ENCODE results near the gene RNF151.
"Not testable (repeated sequence)": the region's sequence is repeated elsewhere in the genome, so short reads cannot be mapped to it uniquely, and the experiment has no call there.

The RNF151 gene

DNA sequence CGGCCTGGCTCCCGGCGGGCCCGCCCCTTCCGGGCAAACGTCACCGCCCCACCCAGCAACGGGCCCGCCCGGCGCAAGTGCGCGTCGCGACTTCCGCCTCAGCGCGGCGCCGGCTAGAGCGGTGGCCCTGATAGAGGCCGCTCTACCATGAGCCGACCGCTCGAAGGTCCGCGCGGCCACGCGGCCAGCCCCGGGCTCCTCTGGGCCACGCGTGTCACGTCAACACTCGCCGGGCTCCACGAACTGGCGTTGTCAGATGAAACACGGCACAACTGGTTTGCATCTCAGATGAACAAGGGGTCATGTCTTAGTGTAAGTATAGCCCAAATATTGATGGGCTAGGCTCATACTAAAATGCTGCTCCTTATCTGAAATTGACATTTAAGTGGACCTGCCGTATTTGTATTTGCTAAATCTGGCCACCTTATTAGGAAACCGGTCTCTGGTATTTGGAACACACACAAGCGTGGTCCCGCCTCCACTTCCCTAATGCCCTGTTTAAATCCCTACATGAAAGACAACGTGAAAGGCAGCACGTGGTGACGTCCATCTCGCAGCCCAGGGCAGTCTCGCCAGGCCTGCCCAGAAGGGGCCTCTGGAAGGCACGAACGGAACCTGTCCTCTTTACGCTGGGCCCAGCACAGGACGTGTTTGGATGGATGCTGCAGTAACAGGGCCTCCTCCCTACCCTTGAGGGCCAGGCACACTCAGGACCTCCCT is 43.3 kb downstream of the RNF151 start, which contains the start of gene ZNF598:
Gene ZNF598 (minus strand): TSS at position 31 of the 720 bp plus-strand sequence.
- DNase-seq: peak; percentile 88

DNA sequence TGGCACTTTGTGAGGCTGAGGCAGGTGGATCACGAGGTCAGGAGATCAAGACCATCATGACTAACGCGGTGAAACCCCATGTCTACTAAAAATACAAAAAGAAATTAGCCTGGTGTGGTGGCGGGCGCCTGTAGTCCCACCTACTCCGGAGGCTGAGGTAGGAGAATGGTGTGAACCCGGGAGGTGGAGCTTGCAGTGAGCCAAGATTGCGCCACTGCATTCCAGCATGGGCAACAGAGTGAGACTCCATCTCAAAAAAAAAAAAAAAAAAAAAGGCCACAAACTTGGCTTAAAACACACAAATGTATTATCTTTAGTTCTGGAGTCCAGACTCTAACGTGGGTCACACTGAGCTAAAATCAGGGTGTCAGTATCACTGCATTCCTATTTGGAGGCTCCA is 45.1 kb downstream of the RNF151 start:
- DNase-seq: not testable (repeated sequence)

DNA sequence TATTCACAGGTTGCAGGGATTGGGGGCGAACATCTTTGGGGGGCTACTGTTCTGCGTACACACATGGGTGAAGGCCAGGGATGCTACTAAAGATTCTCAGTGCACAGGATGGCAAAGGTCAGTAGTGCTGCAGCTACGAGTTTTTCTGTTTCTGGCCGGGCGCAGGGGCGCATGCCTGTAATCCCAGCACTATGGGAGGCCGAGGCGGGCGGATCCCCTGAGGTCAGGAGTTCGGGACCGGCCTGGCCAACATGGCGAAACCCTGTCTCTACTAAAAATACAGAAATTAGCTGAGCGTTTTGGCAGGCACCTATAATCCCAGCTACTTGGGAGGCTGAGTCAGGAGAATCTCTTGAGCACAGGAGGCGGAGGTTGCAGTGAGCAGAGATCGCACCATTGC is 46.9 kb downstream of the RNF151 start:
- DNase-seq: no peak

DNA sequence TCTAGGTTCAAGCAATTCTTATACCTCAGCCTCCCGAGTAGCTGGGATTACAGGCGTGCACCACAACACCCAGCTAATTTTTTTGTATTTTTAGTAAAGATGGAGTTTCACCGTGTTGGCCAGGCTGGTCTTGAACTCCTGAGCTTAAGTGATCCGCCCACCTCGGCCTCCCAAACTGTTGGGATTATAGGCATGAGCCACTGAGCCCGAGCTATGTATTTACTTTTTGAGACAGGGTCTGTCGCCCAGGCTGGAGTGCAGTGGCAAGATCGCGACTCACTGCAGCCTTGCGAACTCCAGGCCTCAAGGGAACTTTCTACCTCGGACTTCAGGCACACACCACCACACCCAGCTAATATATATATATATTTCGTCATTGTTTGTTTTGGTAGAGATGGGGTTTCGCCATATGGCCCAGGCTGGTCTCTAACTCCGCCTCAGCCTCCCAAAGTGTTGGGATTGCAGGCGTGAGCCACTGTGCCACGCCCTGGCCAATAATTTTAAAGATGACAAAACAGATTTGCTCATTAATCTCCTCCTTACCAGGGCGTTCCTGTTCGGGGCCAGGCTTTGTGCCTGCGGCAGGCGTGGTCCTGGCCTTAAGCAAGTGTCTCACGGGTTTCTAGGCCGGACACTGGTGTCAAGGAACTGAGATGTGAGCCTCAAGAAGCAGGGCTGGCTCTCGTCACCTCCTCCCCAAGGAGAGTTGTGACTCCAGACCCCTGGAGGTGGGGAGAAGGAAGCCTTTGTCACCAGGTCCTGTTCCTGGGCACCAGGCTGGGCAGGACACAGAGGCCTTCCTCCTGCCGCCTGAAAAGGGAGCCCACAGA is 48.7 kb downstream of the RNF151 start:
- DNase-seq: no peak

DNA sequence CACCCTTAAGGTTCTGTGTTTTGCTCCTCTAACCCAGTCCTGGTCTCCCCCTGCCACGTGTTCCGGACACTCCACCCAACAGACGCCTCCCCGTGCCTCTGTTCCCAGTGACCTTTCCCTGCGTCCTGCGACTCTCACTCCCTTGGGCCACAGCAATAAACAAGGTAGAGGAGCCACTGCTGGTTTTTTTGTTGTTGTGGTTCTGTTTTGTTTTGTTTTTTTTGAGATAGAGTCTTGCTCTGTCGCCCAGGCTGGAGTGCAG is 49.2 kb downstream of the RNF151 start:
- no peak for DNase-seq

DNA sequence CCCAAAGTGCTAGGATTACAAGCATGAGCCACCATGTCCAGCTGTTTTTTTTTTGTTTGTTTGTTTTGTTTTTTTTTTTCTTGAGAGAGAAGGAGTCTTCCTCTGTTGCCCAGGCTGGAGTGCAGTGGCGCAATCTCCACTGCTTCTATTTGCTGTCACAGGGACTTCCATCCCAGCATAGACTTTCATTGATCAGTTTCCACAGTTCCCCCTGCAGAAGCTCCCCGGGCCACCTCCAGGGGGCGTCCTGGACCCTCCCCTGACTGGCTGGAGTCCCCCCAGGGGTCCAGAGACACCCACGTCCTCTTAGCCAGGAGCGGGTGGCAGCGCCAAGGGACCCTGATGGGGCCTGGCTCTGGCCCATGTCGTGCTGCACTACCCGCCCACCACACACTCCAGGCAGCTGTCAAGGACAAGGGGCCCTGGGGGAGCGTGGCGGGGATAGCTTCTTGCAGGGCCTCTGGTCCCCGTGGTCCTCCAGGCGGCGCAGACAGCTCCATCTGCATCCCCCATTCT is 49.8 kb downstream of the RNF151 start:
- DNase-seq: no peak

All from islet precursor cell (in vitro differentiated cells).